ENCODE data around the gene FAM3A. TPM values are rescaled to one million over a fixed set of nuclear protein-coding genes. Genes with fewer than 3 reads are reported as not detected.

Gene FAM3A
- total RNA-seq, 1 donor from 2014 or later, result 39.7 TPM

- H3K4me3 ChIP-seq, result peak overlapping the region; percentile 63
- H3K27me3 ChIP-seq (ENCODE audit: low read depth), result no peaks in the 10 kb centered on the region
- no peaks in the 10 kb centered on the region for H3K9me3 ChIP-seq
- peaks cover 24% of the 10 kb centered on the region for H3K4me1 ChIP-seq
- H3K27ac ChIP-seq, result peak overlapping the region; percentile 94
- intact Hi-C loops (cut with DNase I), result no loop called here
- DNase-seq (no peak), ATAC-seq (peak; percentile 21 to 25)
- H3K36me3 ChIP-seq, result peaks cover 3% of the 10 kb centered on the region
- TF ChIP-seq CTCF (IDR thresholded peaks at IDR 0.05), result no peak
Measured at GRCh38 chrX:154490021-154490413, 26.0 kb downstream of the FAM3A start.

- intact Hi-C loops (cut with DNase I), result no loop called here
- Histone ChIP-seq H3K9me3 (no peaks in the 10 kb centered on the region), H3K4me1 (peaks cover 25% of the 10 kb centered on the region), H3K36me3 (peaks cover 12% of the 10 kb centered on the region), H3K27me3 (ENCODE audit: low read depth) (no peaks in the 10 kb centered on the region), H3K4me3 (peak overlapping the region; percentile 63), H3K27ac (no peak overlapping the region)
- DNase-seq, result no peak
- TF ChIP-seq CTCF (IDR thresholded peaks at IDR 0.05), result no peak
- no peak for ATAC-seq
Measured at GRCh38 chrX:154489182-154489581, 26.9 kb downstream of the FAM3A start.

- intact Hi-C loops (cut with DNase I), result no loop called here
- Histone ChIP-seq H3K4me3 (no peak overlapping the region), H3K9me3 (no peaks in the 10 kb centered on the region), H3K27me3 (ENCODE audit: low read depth) (no peaks in the 10 kb centered on the region), H3K27ac (no peak overlapping the region), H3K36me3 (peaks cover 14% of the 10 kb centered on the region), H3K4me1 (peaks cover 25% of the 10 kb centered on the region)
- DNase-seq (no peak), ATAC-seq (no peak)
- no peak for TF ChIP-seq CTCF (IDR thresholded peaks at IDR 0.05)
Measured at GRCh38 chrX:154488336-154489075, 27.5 kb downstream of the FAM3A start.

GRCh38 chrX:154487518-154488290 lies 28.3 kb downstream of the FAM3A start:
- intact Hi-C loops (cut with DNase I), result no loop called here
- ATAC-seq, result no peak
- H3K27ac ChIP-seq, result no peak overlapping the region
- no peak for DNase-seq
- H3K27me3 ChIP-seq (ENCODE audit: low read depth), result no peaks in the 10 kb centered on the region
- H3K4me3 ChIP-seq, result no peak overlapping the region
- peaks cover 14% of the 10 kb centered on the region for H3K36me3 ChIP-seq
- no peaks in the 10 kb centered on the region for H3K9me3 ChIP-seq
- H3K4me1 ChIP-seq, result peaks cover 25% of the 10 kb centered on the region
- TF ChIP-seq CTCF (IDR thresholded peaks at IDR 0.05), result no peak

GRCh38 chrX:154486396-154487207 lies 29.4 kb downstream of the FAM3A start, which contains the start of gene UBL4A:
Gene UBL4A, minus strand, starts transcription at chrX:154486615. Its CDS starts 31 bp downstream, at chrX:154486584.
- peak within 1 kb of the TSS; percentile 68 for H3K4me3 ChIP-seq
- H3K4me1 ChIP-seq, result peaks cover 25% of the 10 kb centered on the region
- peak within 1 kb of the TSS; percentile 87 for H3K27ac ChIP-seq
- no peaks in the 10 kb centered on the region for H3K9me3 ChIP-seq
- DNase-seq, result peak; percentile 83
- H3K36me3 ChIP-seq, result peaks cover 14% of the 10 kb centered on the region
- TF ChIP-seq CTCF (IDR thresholded peaks at IDR 0.05), result no peak
- peak; percentile 62 to 63 for ATAC-seq
- H3K27me3 ChIP-seq (ENCODE audit: low read depth), result no peaks in the 10 kb centered on the region
- intact Hi-C loops (cut with DNase I), result no loop called here

All from lower lobe of right lung (tissue), 2 donors.